HepG2 (cell line): ENCODE measurements around the gene RAB23.

ENCODE experiments used
- POLR2A ChIP-seq, 2 experiments: IDR thresholded peaks; 2 replicates each; pipeline ENCODE4 v1.6.1; 2011; ENCODE audit warnings: low read depth in 2 of 2, low read length in 2 of 2, mild to moderate bottlenecking in 1 of 2, moderate library complexity in 1 of 2; ENCODE audit not compliant: insufficient read depth in 1 of 2
- SMAD3 ChIP-seq: sonication (generic); formaldehyde crosslinking; IDR thresholded peaks from 2 replicates; pipeline ENCODE4 v1.4.0; 2020; ENCODE audit warnings: missing genetic modification reagents
- TBL1XR1 ChIP-seq: fragments of 150-350 bp; IDR thresholded peaks from 2 replicates; pipeline ENCODE4 v1.6.1; 2014; ENCODE audit warnings: borderline replicate concordance, low read length; ENCODE audit not compliant: partially characterized antibody
- ZNF629 ChIP-seq: sonication (generic); formaldehyde crosslinking; conservative IDR thresholded peaks from 2 replicates; pipeline ENCODE4 v1.5.0; 2020; ENCODE audit warnings: missing genetic modification reagents
- TF ChIP-seq, protein P1 (sequence below): sonication (generic); formaldehyde crosslinking; IDR thresholded peaks from 2 replicates; pipeline ENCODE4 v1.4.0; 2020; ENCODE audit warnings: missing genetic modification reagents
- TF ChIP-seq, protein P2 (sequence below): IDR thresholded peaks from 2 replicates; pipeline ENCODE4 v1.6.1; 2012; ENCODE audit warnings: inconsistent platforms

DNA sequence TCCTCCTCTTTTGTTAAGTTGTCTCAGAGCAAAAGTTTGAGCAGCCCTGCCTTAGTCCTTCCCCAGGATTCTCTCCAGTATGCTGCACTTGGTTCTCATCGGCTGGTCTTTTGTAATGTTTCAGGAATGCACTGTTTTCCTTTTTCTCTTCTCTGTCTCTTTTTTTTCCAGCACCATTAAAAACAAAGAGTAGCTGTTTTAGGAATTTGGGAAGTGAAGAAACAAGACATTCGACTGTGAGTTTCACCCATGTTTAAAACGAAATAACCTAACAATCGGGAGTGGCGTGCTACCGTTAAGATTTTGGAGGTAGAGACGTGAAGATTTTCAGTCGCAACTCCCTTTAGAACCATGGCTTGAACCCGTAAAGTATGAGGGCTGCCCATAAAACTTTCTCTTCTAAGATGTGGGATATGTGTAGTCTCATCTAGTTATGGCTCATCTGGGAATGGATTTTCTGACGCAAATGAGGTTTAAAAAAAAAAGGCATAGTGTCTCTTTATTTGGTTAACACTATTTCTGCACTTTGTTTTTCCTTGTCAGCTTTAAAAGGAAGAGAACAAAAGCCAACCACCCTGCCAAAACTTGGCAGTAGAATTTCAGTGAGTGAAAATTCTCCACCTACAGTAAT, 35.9 kb upstream of the RAB23 start:
- TF ChIP-seq, protein P1, sequence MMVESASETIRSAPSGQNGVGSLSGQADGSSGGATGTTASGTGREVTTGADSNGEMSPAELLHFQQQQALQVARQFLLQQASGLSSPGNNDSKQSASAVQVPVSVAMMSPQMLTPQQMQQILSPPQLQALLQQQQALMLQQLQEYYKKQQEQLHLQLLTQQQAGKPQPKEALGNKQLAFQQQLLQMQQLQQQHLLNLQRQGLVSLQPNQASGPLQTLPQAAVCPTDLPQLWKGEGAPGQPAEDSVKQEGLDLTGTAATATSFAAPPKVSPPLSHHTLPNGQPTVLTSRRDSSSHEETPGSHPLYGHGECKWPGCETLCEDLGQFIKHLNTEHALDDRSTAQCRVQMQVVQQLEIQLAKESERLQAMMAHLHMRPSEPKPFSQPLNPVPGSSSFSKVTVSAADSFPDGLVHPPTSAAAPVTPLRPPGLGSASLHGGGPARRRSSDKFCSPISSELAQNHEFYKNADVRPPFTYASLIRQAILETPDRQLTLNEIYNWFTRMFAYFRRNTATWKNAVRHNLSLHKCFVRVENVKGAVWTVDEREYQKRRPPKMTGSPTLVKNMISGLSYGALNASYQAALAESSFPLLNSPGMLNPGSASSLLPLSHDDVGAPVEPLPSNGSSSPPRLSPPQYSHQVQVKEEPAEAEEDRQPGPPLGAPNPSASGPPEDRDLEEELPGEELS, result no peak
- TF ChIP-seq POLR2A (IDR thresholded peaks at IDR 0.05; ENCODE audit: insufficient read depth in 1 of 2, low read depth in 2 of 2, low read length in 2 of 2), result no peak
- TF ChIP-seq TBL1XR1, result no peak
- TF ChIP-seq SMAD3, result no peak
- TF ChIP-seq ZNF629 (CRISPR knock-in tag), result no peak
- TF ChIP-seq, protein P2, sequence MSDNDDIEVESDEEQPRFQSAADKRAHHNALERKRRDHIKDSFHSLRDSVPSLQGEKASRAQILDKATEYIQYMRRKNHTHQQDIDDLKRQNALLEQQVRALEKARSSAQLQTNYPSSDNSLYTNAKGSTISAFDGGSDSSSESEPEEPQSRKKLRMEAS, result no peak
